Activated naive CD8-positive, alpha-beta T cell treated with anti-CD3 and anti-CD28 coated beads for 36 hours (primary cell): ENCODE measurements around the gene RTP5. TPM values are rescaled to one million over a fixed set of nuclear protein-coding genes. Genes with fewer than 3 reads are reported as not detected.

Experiments used
- DNase-seq: peaks from one replicate; pipeline ENCODE4 v3.0.0; 2021
- H3K27ac Mint-ChIP-seq: one replicate; pipeline ENCODE4 v1.8.0; 2022; ENCODE audit warnings: mild to moderate bottlenecking, moderate library complexity, mixed read lengths
- H3K27me3 Mint-ChIP-seq: one replicate; pipeline ENCODE4 v1.8.0; 2022; ENCODE audit warnings: mild to moderate bottlenecking, mixed read lengths
- H3K36me3 Mint-ChIP-seq: one replicate; pipeline ENCODE4 v1.8.0; 2021; ENCODE audit warnings: mild to moderate bottlenecking, mixed read lengths
- H3K4me1 Mint-ChIP-seq: one replicate; pipeline ENCODE4 v1.8.0; 2021; ENCODE audit warnings: mixed read lengths
- H3K4me3 Mint-ChIP-seq: one replicate; pipeline ENCODE4 v1.8.0; 2022; ENCODE audit warnings: mild to moderate bottlenecking, moderate library complexity, mixed read lengths
- H3K9me3 Mint-ChIP-seq: one replicate; pipeline ENCODE4 v1.8.0; 2022; ENCODE audit warnings: mixed read lengths
- total RNA-seq, 2 experiments: library from RNA; stranded (reverse); gene quantifications; one replicate each; pipeline ENCODE4 v1.2.3, GENCODE V29; 2021

RTP5 gene
- total RNA-seq, 2 experiments from 2014 or later = 0.20 TPM; not detected in 1

DNA sequence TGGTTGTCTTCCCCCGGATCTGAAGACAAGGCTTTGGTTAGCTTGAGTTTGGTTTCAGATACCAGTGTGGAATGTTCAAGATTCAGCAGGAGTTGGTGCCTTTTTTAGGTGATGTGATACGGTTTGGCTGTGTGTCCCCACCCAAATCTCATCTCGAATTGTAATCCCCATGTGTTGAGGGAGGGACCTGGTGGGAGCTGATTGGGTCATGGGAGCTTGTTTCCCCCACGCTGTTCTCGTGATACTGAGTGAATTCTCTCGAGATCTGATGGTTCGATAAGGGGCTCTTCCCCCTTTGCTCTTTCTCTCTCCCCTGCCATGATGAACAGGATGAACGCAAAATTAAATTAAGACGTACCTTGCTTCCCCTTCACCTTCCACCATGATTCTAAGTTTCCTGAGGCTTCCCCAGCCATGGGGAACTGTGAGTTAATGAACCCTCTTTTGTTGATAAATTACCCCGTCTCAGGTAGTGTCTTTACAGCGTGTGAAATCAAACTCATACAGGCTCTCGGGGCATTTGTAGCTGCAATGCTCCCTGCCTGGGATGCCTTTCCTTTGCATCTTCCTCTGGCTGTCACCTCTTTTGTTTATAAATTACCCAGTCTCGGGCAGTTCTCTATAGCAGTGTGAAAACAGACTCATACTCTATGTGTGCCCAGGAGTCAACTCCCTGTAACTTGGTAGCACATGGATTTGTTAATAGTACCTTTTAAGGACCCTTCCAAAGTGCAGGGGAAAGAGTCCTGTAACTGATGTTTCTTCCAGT lies 32.1 kb upstream of the RTP5 start:
- Mint-ChIP-seq H3K27me3 (peaks cover 25% of the 10 kb centered on the region), H3K9me3 (no peaks in the 10 kb centered on the region), H3K4me1 (no peaks in the 10 kb centered on the region), H3K4me3 (no peak overlapping the region), H3K36me3 (no peaks in the 10 kb centered on the region), H3K27ac (no peak overlapping the region)
- DNase-seq = no peak

DNA sequence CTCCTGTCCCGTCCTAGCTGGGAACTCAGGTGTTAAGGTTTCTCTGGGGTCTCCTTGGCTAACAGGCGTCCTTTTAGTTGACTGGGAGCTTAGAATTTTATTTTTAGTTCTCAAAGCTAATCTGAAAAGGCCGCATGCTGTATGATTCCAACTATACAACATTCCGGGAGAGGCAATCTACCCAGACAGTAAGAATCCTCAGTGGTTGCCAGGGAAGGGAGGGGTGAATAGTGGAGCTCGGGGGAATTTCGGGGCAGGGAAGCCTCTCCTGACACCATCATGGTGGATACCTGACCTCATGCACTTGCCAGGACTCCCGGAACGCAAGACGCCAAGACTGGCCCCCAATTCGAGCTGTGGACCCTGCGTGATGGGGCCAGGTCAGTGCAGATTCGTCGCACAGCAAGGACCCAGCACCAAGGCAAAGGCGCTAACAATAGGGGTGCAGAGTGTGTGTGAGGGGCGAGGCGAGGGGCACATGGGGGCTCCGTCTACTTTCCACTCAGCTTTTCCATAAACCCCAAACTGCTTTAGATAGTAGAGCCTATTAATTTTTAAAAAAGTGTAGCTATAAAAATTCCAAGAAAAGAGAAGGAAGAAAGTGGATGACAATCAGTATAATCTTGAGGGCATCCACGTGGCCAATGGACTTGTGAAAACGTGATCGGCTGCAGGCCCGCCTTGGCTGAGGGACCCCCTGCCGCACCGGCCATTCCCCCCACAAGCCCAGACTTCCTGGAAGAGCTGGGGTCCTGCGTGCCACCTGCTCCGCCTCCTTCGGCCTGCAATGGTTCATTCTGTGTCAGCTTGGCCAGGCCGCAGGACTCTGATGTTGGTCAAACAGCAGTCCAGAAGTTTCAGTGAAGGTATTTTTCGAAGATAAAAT lies 28.1 kb upstream of the RTP5 start:
- peaks cover 3% of the 10 kb centered on the region for H3K9me3 Mint-ChIP-seq
- peaks cover 27% of the 10 kb centered on the region for H3K27me3 Mint-ChIP-seq
- H3K36me3 Mint-ChIP-seq = peaks cover 10% of the 10 kb centered on the region
- peaks cover 32% of the 10 kb centered on the region for H3K4me1 Mint-ChIP-seq
- no peak for DNase-seq
- no peak overlapping the region for H3K4me3 Mint-ChIP-seq
- no peak overlapping the region for H3K27ac Mint-ChIP-seq

DNA sequence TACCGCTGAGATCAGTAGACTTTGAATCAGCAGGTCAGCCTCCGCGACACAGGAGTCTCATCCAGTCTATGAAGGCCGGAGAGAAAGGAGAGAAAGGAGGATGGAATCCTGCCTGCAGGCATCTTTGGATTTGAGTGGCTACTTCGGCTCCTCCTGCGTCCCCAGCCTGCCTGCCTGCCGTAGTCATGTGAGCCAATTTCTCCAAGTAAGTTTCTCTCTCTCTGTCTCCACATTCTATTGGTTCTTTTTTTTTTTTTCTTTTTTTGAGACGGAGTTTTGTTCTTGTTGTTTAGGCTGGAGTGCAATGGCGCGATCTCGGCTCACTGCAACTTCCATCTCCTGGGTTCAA lies 27.5 kb upstream of the RTP5 start:
- Mint-ChIP-seq H3K4me3 (no peak overlapping the region), H3K36me3 (peaks cover 13% of the 10 kb centered on the region), H3K27ac (peak overlapping the region; percentile 38), H3K27me3 (peaks cover 24% of the 10 kb centered on the region), H3K4me1 (peaks cover 35% of the 10 kb centered on the region), H3K9me3 (peaks cover 3% of the 10 kb centered on the region)
- DNase-seq = no peak

DNA sequence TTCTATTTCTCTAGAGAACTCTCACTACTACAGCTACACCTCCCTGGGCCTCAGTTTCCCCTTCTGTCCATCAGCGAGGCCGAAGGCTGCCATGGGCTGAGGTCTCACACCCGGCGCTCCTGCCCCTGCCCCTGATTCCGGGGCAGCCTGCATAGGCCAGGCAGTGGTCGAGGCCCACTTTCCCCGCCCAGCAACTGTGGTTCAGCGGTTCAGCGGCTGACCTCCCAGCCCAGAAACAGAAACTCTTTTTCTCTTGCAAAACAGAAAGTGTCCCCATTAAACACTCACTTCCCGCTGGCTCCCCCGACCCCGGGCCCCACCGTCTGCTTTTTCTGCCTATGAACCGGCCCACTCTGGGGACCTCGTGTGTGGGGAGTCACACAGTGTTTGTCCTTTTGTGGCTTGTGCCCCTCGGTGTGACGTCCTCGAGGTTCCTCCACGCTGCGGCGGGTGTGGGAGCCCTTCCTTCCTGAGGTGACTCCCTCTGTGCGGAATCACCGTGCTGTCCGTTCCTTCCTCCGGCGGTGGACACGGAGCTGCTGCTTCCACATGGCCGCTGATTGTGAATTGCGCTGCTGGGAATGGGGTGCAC lies 26.8 kb upstream of the RTP5 start:
- H3K27ac Mint-ChIP-seq = peak overlapping the region; percentile 38
- DNase-seq = peak; percentile 69
- H3K9me3 Mint-ChIP-seq = peaks cover 3% of the 10 kb centered on the region
- peaks cover 19% of the 10 kb centered on the region for H3K27me3 Mint-ChIP-seq
- peak overlapping the region; percentile 27 for H3K4me3 Mint-ChIP-seq
- peaks cover 13% of the 10 kb centered on the region for H3K36me3 Mint-ChIP-seq
- H3K4me1 Mint-ChIP-seq = peaks cover 35% of the 10 kb centered on the region

DNA sequence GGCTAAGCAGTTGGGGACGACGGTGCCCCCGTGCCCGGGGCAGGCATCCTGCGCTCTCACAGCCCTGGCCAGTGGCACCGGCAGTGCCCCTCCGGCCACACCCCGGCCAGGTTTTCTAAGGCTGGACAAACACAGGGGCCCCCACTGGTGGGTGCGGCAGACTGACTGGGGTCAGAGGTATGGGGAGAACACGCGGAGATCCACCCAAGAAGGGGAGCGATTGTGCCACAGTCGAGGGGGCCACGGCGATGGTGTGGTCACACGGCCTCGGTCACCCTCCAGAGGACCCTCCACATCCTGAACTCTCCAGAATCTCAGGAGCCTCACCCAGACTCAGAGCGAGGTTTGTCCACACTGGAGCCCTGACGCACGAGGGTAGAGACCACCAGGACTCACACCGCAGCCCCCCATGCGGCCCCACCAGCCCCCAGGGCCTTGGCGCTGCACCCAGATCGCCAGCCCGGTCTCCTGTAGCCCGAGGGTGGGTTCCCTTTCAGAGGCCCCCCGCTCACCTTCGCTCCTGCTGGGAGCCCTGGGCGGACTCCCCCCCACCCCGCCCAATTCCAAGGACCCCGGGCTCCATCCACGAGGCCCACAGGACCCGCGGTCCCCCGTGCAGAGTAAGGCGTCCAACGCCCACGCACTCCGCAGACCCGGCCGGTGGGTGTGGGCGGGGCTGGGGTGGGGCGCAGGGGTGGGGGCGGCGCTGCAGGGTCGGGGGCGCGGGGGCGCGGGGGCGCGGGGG lies 26.0 kb upstream of the RTP5 start:
- H3K4me1 Mint-ChIP-seq = peaks cover 35% of the 10 kb centered on the region
- H3K4me3 Mint-ChIP-seq = peak overlapping the region; percentile 27
- DNase-seq = no peak
- peaks cover 18% of the 10 kb centered on the region for H3K27me3 Mint-ChIP-seq
- H3K9me3 Mint-ChIP-seq = peaks cover 3% of the 10 kb centered on the region
- H3K27ac Mint-ChIP-seq = peak overlapping the region; percentile 38
- H3K36me3 Mint-ChIP-seq = peaks cover 13% of the 10 kb centered on the region

DNA sequence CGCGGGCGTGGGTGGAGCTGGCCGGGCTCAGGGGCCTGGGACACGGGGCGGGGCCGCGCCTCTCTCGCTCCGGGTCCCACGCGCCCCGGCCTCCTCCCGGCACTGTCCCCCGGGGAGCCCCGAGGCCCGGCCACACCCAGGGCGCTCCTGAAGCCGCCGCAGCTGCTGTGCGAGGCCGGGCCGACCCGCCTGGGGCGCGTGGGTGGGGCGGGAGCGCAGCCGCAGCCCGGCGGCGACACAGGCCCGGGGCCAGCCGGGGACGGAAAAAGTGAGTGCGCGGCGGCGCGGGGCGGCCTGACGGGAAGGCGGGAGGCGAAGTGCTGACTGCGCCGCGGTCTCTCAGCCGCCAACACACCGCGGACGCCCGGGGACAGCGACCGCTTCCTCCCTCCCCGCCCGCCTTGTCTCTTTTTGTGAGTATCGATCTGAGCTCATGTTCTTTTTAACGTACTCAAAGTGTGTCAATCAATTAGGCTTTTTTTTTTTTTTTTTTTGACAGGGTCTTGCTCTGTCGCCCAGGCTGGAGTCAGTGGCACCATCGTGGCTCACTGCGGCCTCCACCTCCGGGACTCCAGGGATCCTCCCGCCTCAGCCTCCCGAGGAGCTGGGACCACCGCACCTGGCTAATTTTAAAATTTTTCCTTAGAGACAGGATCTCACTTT lies 25.3 kb upstream of the RTP5 start:
- Mint-ChIP-seq H3K36me3 (peaks cover 13% of the 10 kb centered on the region), H3K27me3 (peaks cover 18% of the 10 kb centered on the region), H3K9me3 (peaks cover 3% of the 10 kb centered on the region), H3K27ac (peak overlapping the region; percentile 78), H3K4me3 (peak overlapping the region; percentile 65), H3K4me1 (peaks cover 35% of the 10 kb centered on the region)
- DNase-seq = peak; percentile 95

DNA sequence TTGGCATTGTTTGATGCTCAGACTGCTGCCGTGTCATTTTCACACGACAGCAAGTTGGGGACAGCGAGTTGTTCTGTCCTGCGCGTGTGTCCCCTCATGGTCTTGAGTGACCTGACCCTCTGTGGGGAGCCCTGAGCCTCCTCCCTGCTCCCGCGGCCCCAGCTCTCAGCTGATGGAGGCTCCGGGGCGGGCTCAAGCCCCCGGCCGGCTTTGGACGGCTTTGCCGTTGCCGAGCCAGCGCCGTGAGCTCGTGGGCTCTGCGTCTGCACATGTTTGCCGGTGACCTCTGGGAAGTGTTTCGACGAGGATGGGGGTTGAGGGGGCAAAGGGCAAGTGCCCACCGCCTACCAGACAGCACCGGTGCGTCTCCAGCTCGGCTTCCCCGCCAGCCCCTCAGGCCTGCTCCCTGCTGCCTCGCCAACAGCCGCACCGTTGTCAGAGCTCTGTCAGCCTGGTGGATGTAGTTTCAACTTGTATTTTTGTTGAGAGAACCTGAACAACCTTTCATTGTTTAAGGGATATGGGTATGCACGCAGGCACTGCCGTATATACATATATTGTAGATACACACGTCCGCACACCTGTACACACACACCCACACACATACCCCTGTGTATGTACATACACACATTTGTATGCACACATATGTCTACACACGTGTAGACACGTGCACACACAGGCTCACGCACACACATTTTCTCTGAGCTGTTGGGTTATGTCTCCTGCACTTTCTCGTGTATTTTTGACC lies 24.5 kb upstream of the RTP5 start:
- H3K27me3 Mint-ChIP-seq = peaks cover 15% of the 10 kb centered on the region
- no peak for DNase-seq
- peaks cover 3% of the 10 kb centered on the region for H3K9me3 Mint-ChIP-seq
- H3K4me3 Mint-ChIP-seq = peak overlapping the region; percentile 60
- H3K36me3 Mint-ChIP-seq = peaks cover 13% of the 10 kb centered on the region
- H3K4me1 Mint-ChIP-seq = peaks cover 35% of the 10 kb centered on the region
- H3K27ac Mint-ChIP-seq = peak overlapping the region; percentile 78

DNA sequence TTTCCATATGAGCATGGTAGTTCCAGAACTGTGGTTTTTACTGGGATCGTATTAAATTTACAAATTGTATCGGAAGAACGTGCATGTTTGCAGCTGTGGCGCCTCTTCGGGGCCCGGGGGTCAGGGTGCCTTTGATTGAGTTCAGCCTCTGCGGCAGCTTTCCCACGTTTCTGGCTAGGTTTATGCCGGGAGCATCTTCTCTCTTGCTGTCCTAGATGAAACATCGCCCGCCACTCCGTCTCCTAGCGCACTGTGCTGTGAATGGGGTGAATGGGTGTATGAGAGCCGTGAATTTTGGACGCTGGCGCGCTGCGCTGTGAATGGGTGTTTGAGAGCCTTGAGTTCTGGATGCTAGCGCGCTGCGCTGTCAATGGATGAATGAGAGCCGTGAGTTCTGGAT lies 23.1 kb upstream of the RTP5 start:
- Mint-ChIP-seq H3K27ac (peak overlapping the region; percentile 84), H3K9me3 (peaks cover 3% of the 10 kb centered on the region), H3K36me3 (peaks cover 13% of the 10 kb centered on the region), H3K27me3 (peaks cover 9% of the 10 kb centered on the region), H3K4me1 (peaks cover 35% of the 10 kb centered on the region), H3K4me3 (peak overlapping the region; percentile 60)
- DNase-seq = no peak

DNA sequence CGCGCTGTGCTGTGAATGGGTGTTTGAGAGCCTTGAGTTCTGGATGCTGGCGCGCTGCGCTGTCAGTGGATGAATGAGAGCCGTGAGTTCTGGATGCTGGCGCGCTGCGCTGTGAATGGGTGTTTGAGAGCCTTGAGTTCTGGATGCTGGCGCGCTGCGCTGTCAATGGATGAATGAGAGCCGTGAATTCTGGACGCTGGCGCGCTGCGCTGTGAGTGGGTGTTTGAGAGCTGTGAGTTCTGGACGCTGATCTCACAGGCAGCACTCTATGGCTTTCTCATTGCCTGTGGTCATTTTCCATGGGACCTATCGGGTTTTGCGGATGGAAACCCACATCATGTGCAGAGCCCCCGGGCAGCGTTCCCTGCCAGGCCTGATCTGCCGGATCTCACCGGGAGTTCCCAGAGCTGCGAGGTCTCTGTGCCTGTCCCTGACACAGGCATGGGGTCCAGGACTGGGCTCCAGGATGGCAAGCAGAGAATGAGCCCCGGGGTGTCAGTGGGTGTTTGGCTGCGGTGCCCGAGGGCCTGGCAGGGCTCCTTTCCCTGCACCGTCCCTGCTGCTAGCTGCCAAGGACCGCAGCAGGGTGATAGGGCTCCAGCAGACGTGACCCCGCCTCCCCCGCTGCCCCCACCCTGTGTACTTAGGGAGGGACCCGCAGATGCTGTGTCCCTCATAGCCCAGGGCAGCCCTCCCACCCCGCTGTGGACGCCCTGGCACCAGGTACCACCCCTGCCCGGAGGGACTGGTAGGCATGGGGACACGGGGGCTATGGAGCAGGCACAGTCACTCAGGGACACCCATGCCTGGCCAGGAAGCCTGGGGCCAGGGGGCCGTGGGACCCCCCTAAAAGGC lies 20.5 kb upstream of the RTP5 start:
- H3K9me3 Mint-ChIP-seq = peaks cover 3% of the 10 kb centered on the region
- H3K4me1 Mint-ChIP-seq = peaks cover 23% of the 10 kb centered on the region
- no peak overlapping the region for H3K27ac Mint-ChIP-seq
- DNase-seq = no peak
- no peak overlapping the region for H3K4me3 Mint-ChIP-seq
- H3K27me3 Mint-ChIP-seq = peaks cover 4% of the 10 kb centered on the region
- H3K36me3 Mint-ChIP-seq = peaks cover 13% of the 10 kb centered on the region

DNA sequence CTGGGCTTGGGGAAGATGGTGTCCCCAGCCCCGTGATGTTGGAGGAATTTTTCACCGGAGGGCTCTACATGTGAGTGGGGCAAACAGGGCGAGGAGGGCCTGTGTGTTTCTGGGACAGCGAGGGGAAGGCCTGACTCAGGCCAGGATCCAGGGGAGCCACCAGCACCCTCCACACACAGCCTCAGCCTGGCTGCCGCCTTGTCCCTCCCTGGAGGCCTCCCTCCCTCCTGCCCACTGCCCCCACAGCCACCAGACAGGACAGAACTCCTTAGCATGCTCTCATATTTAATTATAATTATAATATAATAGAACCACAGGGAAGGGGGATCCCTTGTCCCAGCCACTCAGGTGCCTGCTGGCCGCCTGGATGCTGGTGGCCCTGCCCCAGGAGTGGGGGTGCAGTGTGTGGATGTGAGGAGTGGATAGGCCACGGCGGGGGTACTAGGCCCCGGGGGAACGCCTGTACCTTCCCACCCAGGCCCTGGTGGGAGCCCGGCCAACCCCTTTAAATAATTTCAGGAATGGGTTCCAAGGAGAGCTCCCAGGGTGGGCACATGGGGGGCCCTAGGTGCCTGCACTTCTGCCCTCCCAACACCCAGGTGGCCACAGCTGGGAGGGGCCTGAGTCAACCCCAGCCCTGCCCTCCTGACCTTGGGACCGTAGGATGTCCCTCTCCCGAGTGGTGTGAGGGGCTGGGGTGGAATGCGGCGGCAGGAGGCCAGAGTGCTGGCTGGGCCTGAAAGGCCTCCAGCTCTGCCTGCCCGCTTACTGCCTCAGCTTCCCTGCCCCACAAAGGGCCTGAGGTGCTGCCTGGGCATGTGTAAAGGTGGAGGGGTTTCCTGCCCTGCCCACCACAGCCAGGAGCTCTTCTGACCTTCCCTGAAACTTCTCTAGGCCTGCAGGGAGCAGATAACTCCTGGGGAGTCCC lies 19.6 kb upstream of the RTP5 start:
- no peak for DNase-seq
- H3K4me1 Mint-ChIP-seq = peaks cover 17% of the 10 kb centered on the region
- no peak overlapping the region for H3K4me3 Mint-ChIP-seq
- peaks cover 13% of the 10 kb centered on the region for H3K36me3 Mint-ChIP-seq
- no peaks in the 10 kb centered on the region for H3K27me3 Mint-ChIP-seq
- H3K9me3 Mint-ChIP-seq = peaks cover 3% of the 10 kb centered on the region
- no peak overlapping the region for H3K27ac Mint-ChIP-seq

DNA sequence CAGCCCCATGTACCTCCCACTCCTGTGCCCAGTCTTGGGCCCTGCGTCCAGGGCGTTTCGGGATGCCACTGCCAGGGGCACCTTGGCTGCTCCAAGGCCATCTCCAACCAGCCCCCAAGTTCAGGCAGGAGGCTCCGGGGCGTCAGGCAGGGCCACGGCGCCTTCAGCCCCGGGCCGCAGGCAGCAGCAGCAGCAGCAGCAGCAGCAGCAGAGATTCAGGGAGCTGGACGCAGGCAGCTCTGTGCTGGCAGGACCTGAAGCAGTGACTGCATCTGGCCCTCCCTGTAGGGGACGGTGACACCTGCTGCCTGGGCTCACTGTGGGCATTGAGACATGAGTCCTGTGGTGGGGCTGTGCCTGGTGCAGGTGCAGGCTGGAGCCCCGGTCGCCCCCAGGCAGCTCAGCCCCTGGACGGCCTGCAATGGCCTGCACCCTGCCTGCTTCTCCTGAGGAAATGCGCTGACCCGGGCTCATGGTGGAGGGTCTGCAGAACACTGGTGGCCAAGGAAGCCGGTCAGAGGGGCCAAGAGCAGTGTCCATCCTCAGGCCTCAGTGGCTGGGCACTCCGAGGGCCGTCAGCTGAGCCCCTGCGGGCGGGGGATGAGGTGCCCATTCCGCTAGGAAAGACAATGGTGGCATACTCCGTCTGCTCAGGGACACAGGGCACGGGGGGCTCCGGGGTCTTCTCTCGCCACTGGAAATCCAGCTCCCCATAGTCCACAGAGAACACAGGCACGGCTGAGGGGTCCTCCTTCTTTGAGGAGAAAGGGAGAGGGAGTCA lies 18.8 kb upstream of the RTP5 start:
- peaks cover 3% of the 10 kb centered on the region for H3K9me3 Mint-ChIP-seq
- no peaks in the 10 kb centered on the region for H3K27me3 Mint-ChIP-seq
- no peak overlapping the region for H3K4me3 Mint-ChIP-seq
- no peak overlapping the region for H3K27ac Mint-ChIP-seq
- H3K36me3 Mint-ChIP-seq = peaks cover 10% of the 10 kb centered on the region
- peaks cover 9% of the 10 kb centered on the region for H3K4me1 Mint-ChIP-seq
- DNase-seq = no peak
